IMR-90 (cell line): Measurements from ENCODE around the gene FAM110D. TPM values are rescaled to one million over a fixed set of nuclear protein-coding genes. Genes with fewer than 3 reads are reported as not detected.

Experiments used
- ATAC-seq: fragments of 200-7000 bp; cut with Tn5 transposase; 2 replicates; pipeline ENCODE4 v1.9.1; 2020; ENCODE audit warnings: low read depth, mild to moderate bottlenecking, moderate library complexity
- BruUV-seq: library from RNA; stranded (reverse); fragments of 400-500 nt; replicated peaks from 2 replicates; lab custom pipeline; 2021; lab: Mats Ljungman, UMichigan
- CTCF ChIA-PET: fragments of 300-600 bp; formaldehyde crosslinking; extraction: SDS; loops from one replicate; lab custom pipeline; 2021; ENCODE audit warnings: antibody characterized with exemption; lab: Yijun Ruan, JAX
- POLR2A ChIA-PET: fragments of 300-600 bp; sonication (Branson Sonifier 250); formaldehyde crosslinking; loops from one replicate; lab custom pipeline; 2022; ENCODE audit warnings: antibody characterized with exemption; ENCODE audit not compliant: unreplicated experiment; lab: Charles Lee
- DNase-seq: peaks from one replicate; pipeline ENCODE4 v3.0.0; 2013
- H2AFZ ChIP-seq: replicated peaks from 2 replicates; pipeline ENCODE3; 2013; ENCODE audit warnings: low read length, mild to moderate bottlenecking; ENCODE audit not compliant: poor library complexity
- H2AK5ac ChIP-seq: 2 replicates; pipeline ENCODE4 v1.6.1; 2013; ENCODE audit warnings: low read depth, low read length, inconsistent platforms
- H2AK9ac ChIP-seq: replicated peaks from 2 replicates; pipeline ENCODE3; 2013; ENCODE audit warnings: mild to moderate bottlenecking, low read depth, low read length, moderate library complexity; ENCODE audit not compliant: poor library complexity
- H2BK120ac ChIP-seq: 2 replicates; pipeline ENCODE4 v1.6.1; 2013; ENCODE audit warnings: low read depth, low read length, inconsistent platforms
- H2BK15ac ChIP-seq: 3 replicates; pipeline ENCODE4 v1.6.1; 2013; ENCODE audit warnings: low read depth, low read length, inconsistent platforms
- H2BK20ac ChIP-seq: 2 replicates; pipeline ENCODE4 v1.6.1; 2013; ENCODE audit warnings: low read depth, mild to moderate bottlenecking, inconsistent platforms, low read length, moderate library complexity
- H2BK5ac ChIP-seq: 2 replicates; pipeline ENCODE4 v1.6.1; 2013; ENCODE audit warnings: mild to moderate bottlenecking, low read depth, low read length, inconsistent platforms; ENCODE audit not compliant: poor library complexity, severe bottlenecking
- H3K14ac ChIP-seq: replicated peaks from 2 replicates; pipeline ENCODE4 v1.6.1; 2013; ENCODE audit warnings: low read depth, low read length, inconsistent platforms
- H3K18ac ChIP-seq: 2 replicates; pipeline ENCODE4 v1.6.1; 2013; ENCODE audit warnings: low read depth, low read length, control low read depth
- H3K23ac ChIP-seq: 2 replicates; pipeline ENCODE4 v1.6.1; 2013; ENCODE audit warnings: low read depth, low read length, inconsistent platforms
- H3K27ac ChIP-seq: 2 replicates; pipeline ENCODE4 v1.5.1; 2013; ENCODE audit warnings: mild to moderate bottlenecking, control low read depth, low read length; ENCODE audit not compliant: insufficient read depth
- H3K27me3 ChIP-seq: 2 replicates; pipeline ENCODE4 v1.6.1; 2013; ENCODE audit warnings: low read length; ENCODE audit not compliant: control insufficient read depth, insufficient read depth
- H3K36me3 ChIP-seq: 2 replicates; pipeline ENCODE4 v1.6.1; 2013; ENCODE audit warnings: low read length, mixed read lengths; ENCODE audit not compliant: control insufficient read depth, insufficient read depth
- H3K4ac ChIP-seq: 2 replicates; pipeline ENCODE4 v1.6.1; 2013; ENCODE audit warnings: low read depth, low read length, inconsistent platforms
- H3K4me1 ChIP-seq: 2 replicates; pipeline ENCODE4 v1.6.1; 2013; ENCODE audit warnings: low read length, mixed read lengths; ENCODE audit not compliant: control insufficient read depth, insufficient read depth
- H3K4me2 ChIP-seq: 2 replicates; pipeline ENCODE4 v1.6.1; 2013; ENCODE audit warnings: low read depth, mild to moderate bottlenecking, control low read depth, low read length, moderate library complexity
- H3K4me3 ChIP-seq: 2 replicates; pipeline ENCODE4 v1.5.1; 2013; ENCODE audit warnings: low read depth, mild to moderate bottlenecking, control low read depth, low read length, moderate library complexity; ENCODE audit not compliant: insufficient read depth
- H3K56ac ChIP-seq: 2 replicates; pipeline ENCODE4 v1.6.1; 2013; ENCODE audit warnings: low read length, inconsistent platforms; ENCODE audit not compliant: insufficient read depth; ENCODE audit errors: extremely low read depth
- H3K79me1 ChIP-seq, 2 experiments: 2 replicates each; pipeline ENCODE4 v1.6.1; 2013; ENCODE audit warnings: low read length in 2 of 2, inconsistent platforms in 1 of 2, low read depth in 1 of 2
- H3K9ac ChIP-seq: 2 replicates; pipeline ENCODE4 v1.6.1; 2013; ENCODE audit warnings: low read depth, low read length, control low read depth
- H3K9me1 ChIP-seq: 2 replicates; pipeline ENCODE4 v1.6.1; 2013; ENCODE audit warnings: low read length, inconsistent platforms; ENCODE audit not compliant: insufficient read depth
- H3K9me3 ChIP-seq: 2 replicates; pipeline ENCODE4 v1.6.1; 2013; ENCODE audit warnings: low read length; ENCODE audit not compliant: control insufficient read depth, insufficient read depth
- H4K20me1 ChIP-seq: 2 replicates; pipeline ENCODE4 v1.6.1; 2013; ENCODE audit warnings: low read length, inconsistent platforms; ENCODE audit not compliant: insufficient read depth
- H4K5ac ChIP-seq: 2 replicates; pipeline ENCODE4 v1.6.1; 2013; ENCODE audit warnings: mild to moderate bottlenecking, low read depth, low read length, control low read depth
- H4K8ac ChIP-seq, 2 experiments: 2 replicates each; pipeline ENCODE4 v1.6.1; 2013; ENCODE audit warnings: low read depth in 2 of 2, low read length in 2 of 2, control low read depth in 1 of 2, inconsistent platforms in 1 of 2
- H4K91ac ChIP-seq: 2 replicates; pipeline ENCODE4 v1.6.1; 2013; ENCODE audit warnings: low read depth, low read length, inconsistent platforms; ENCODE audit not compliant: insufficient read depth
- BHLHE40 ChIP-seq: fragments of 150-350 bp; IDR thresholded peaks from 2 replicates; pipeline ENCODE4 v1.6.1; 2016; ENCODE audit warnings: mild to moderate bottlenecking, low read depth, low read length
- MAFK ChIP-seq: IDR thresholded peaks from 2 replicates; pipeline ENCODE4 v1.6.1; 2012; ENCODE audit warnings: low read depth, low read length, improper control_type of control experiment
- RAD21 ChIP-seq: IDR thresholded peaks from 2 replicates; pipeline ENCODE4 v1.6.1; 2012; ENCODE audit warnings: low read length, improper control_type of control experiment
- WGBS, 2 experiments: methylation state at CpG; one replicate each; pipeline versions ENCODE4 v1.1.5 to v1.1.7; 2013; ENCODE audit warnings: missing lambda C conversion rate in 2 of 2; ENCODE audit not compliant: insufficient read length in 1 of 2; ENCODE audit errors: extremely low coverage in 2 of 2; 5-methylcytosine and 5-hydroxymethylcytosine counted together
- dilution Hi-C: fragments of 300-500 bp; cut with HindIII; formaldehyde crosslinking; loops from one replicate; pipeline ENCODE4 v1.14.3; 2018; ENCODE audit warnings: low sequenced_read_pairs; ENCODE audit not compliant: unreplicated experiment
- in situ Hi-C: fragments of 300-500 bp; cut with MboI; formaldehyde crosslinking; loops from 3 replicates; pipeline ENCODE4 v1.14.3; 2019; ENCODE audit warnings: low sequenced_read_pairs, inconsistent platforms, mixed read lengths
- intact Hi-C: fragments of 100-400 bp; cut with micrococcal nuclease; formaldehyde crosslinking; loops from 2 replicates; pipeline ENCODE4 v1.10.0; 2022
- polyA plus RNA-seq, 3 experiments: library from polyadenylated mRNA; depleted of rRNA; stranded (reverse); fragments of >200 nt; gene quantifications; 2 replicates each; pipeline ENCODE4 v1.2.3, GENCODE V29; 2012; ENCODE audit warnings: low replicate concordance in 1 of 3
- total RNA-seq: library from RNA; depleted of rRNA; stranded (reverse); fragments of >200 nt; gene quantifications from 2 replicates; pipeline ENCODE4 v1.2.3, GENCODE V29; 2012

Gene FAM110D
- total and polyA plus RNA-seq, 2 of the 4 experiments (the other 2 are of a cell fraction): not detected

- no peak overlapping the region for H3K18ac ChIP-seq
- in situ Hi-C loops: no loop called here
- H3K23ac ChIP-seq: no peak overlapping the region
- H3K27me3 ChIP-seq: peaks cover 39% of the 10 kb centered on the region
- no peak for ATAC-seq
- no peak overlapping the region for H2BK5ac ChIP-seq
- no peaks in the 10 kb centered on the region for H3K36me3 ChIP-seq
- no peaks in the 10 kb centered on the region for H3K9me1 ChIP-seq
- H3K4me3 ChIP-seq: no peak overlapping the region
- H2AK5ac ChIP-seq: no peak overlapping the region
- intact Hi-C loops: no loop called here
- H2BK120ac ChIP-seq: no peak overlapping the region
- no peak overlapping the region for H3K14ac ChIP-seq
- H3K9me3 ChIP-seq: no peaks in the 10 kb centered on the region
- H3K4ac ChIP-seq: no peak overlapping the region
- H4K8ac ChIP-seq: no peak overlapping the region
- H3K9ac ChIP-seq: no peak overlapping the region
- dilution Hi-C loops: no loop called here
- H3K56ac ChIP-seq: no peak overlapping the region
- no peak overlapping the region for H2BK20ac ChIP-seq
- no peak for DNase-seq
- no peak overlapping the region for H3K4me2 ChIP-seq
- TF ChIP-seq RAD21 (no peak), MAFK (no peak), BHLHE40 (no peak)
- no peaks in the 10 kb centered on the region for H3K79me1 ChIP-seq
- no TSS peak for BruUV-seq
- H2AK9ac ChIP-seq: no peak overlapping the region
- no peak overlapping the region for H3K27ac ChIP-seq
- H2BK15ac ChIP-seq: no peak overlapping the region
- no peaks in the 10 kb centered on the region for H4K20me1 ChIP-seq
- no CpG with 5 or more reads among the region's 3 CpGs for WGBS, 2 experiments
- H4K5ac ChIP-seq: no peak overlapping the region
- CTCF ChIA-PET: no interaction called here
- H2AFZ ChIP-seq: no peak overlapping the region
- POLR2A ChIA-PET: no interaction called here
- H4K91ac ChIP-seq: no peak overlapping the region
- no peaks in the 10 kb centered on the region for H3K4me1 ChIP-seq
These were observed 36.9 kb downstream of the FAM110D start for GRCh38 chr1:26195805-26196204.
